GM18508 (cell line): Measurements from ENCODE around the gene SORBS2.

Experiments
- ATAC-seq: cut with Tn5 transposase; IDR thresholded peaks from one replicate; pipeline ENCODE4 v1.9.1; 2021; ENCODE audit warnings: moderate number of reproducible peaks; ENCODE audit not compliant: insufficient read depth, unreplicated experiment

SORBS2 gene

GRCh38 chr4:185836241-185837084 lies 24.5 kb upstream of the SORBS2 start:
- ATAC-seq = no peak

- no peak for ATAC-seq
Measured at GRCh38 chr4:185835814-185836213, 23.8 kb upstream of the SORBS2 start.

- ATAC-seq = no peak
Measured at GRCh38 chr4:185835336-185835735, 23.3 kb upstream of the SORBS2 start.

GRCh38 chr4:185834778-185835177 lies 22.8 kb upstream of the SORBS2 start:
- no peak for ATAC-seq

- no peak for ATAC-seq
Measured at GRCh38 chr4:185834088-185834487, 22.1 kb upstream of the SORBS2 start.

- ATAC-seq = no peak
Measured at GRCh38 chr4:185833055-185833598, 21.1 kb upstream of the SORBS2 start.

- ATAC-seq = no peak
Measured at GRCh38 chr4:185831125-185831815, 19.3 kb upstream of the SORBS2 start.

- ATAC-seq = no peak
Measured at GRCh38 chr4:185830263-185830994, 18.4 kb upstream of the SORBS2 start.

GRCh38 chr4:185826381-185826780 lies 14.4 kb upstream of the SORBS2 start:
- ATAC-seq = no peak

- no peak for ATAC-seq
Measured at GRCh38 chr4:185825737-185826136, 13.7 kb upstream of the SORBS2 start.

- no peak for ATAC-seq
Measured at GRCh38 chr4:185822791-185823190, 10.8 kb upstream of the SORBS2 start.

- no peak for ATAC-seq
Measured at GRCh38 chr4:185821029-185821419, 9.0 kb upstream of the SORBS2 start.

- ATAC-seq = no peak
Measured at GRCh38 chr4:185820146-185821028, 8.4 kb upstream of the SORBS2 start.

- ATAC-seq = no peak
Measured at GRCh38 chr4:185819144-185819543, 7.2 kb upstream of the SORBS2 start.

GRCh38 chr4:185817403-185817818 lies 5.4 kb upstream of the SORBS2 start:
- ATAC-seq = no peak

GRCh38 chr4:185813133-185813532 lies 1.1 kb upstream of the SORBS2 start:
- no peak for ATAC-seq

- ATAC-seq = no peak
Measured at GRCh38 chr4:185810746-185811508, 1.1 kb downstream of the SORBS2 start.

GRCh38 chr4:185809533-185810071 lies 2.4 kb downstream of the SORBS2 start:
- no peak for ATAC-seq

GRCh38 chr4:185809121-185809520 lies 2.9 kb downstream of the SORBS2 start:
- no peak for ATAC-seq
